ENCODE measurements around the gene ARIH2. TPM values are rescaled to one million over a fixed set of nuclear protein-coding genes. Genes with fewer than 3 reads are reported as not detected.

Gene ARIH2
- total and polyA plus RNA-seq, 2 experiments from 2014 or later: 76.4 to 118 TPM

DNA sequence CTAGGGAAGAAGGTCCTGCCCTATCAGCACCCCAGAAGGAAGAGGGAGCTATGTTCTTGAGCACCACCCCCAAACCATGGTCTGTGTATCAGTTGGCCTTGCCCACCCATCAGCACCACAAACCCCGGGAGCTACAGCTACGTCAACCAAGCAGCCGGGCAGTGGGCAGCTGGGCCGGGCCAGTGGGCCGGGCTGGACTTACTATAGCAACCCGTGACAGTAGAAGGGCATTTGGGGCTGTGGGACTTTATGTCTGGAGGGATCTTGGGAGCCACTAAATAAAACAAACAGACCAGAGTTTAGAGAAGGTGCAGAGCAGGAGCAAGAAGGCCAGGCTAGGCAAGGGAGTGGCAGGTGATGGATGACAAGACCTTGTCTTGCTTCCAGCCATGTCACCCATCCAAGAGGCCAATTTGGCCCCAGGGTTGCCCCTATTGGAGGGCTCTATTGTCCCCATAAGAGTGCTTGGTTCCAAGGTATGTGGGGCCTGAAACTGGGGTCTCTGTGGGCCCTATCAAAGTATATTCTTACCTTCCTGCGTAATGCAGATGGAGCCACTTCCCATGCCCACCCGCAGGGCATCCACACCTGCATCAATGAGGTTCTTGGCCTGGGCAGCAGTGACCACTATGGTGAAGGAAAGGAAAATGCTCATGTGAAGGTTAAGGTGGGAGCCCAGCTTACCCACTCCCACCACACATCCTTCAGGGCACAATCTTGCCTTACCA lies 107.3 kb downstream of the ARIH2 start:
- DNase-seq (ENCODE audit: low spot score) (no peak), ATAC-seq (no peak)
- Mint-ChIP-seq H3K4me1 (peaks cover 28% of the 10 kb centered on the region), H3K36me3 (ENCODE audit: low read depth) (peaks cover 79% of the 10 kb centered on the region), H3K9me3 (no peaks in the 10 kb centered on the region; the same call in 1 of the 3 replicates), H3K27me3 (ENCODE audit: insufficient read depth, low read depth, poor library complexity) (peaks cover 39% of the 10 kb centered on the region), H3K4me3 (no peak overlapping the region; the same call in 2 of the 3 replicates), H3K27ac (no peak overlapping the region)
- H3K4me2 ChIP-seq: no peak overlapping the region
- peaks cover 39% of the 10 kb centered on the region for H3K36me3 ChIP-seq (ENCODE audit: insufficient read depth)
- peaks cover 32% of the 10 kb centered on the region for H3K79me2 ChIP-seq (replicated peaks; ENCODE audit: insufficient read depth)
- H4K20me1 ChIP-seq (replicated peaks; ENCODE audit: insufficient read depth): peaks cover 25% of the 10 kb centered on the region
- peaks cover 48% of the 10 kb centered on the region for H3F3A ChIP-seq (replicated peaks; ENCODE audit: low read depth)
- no peaks in the 10 kb centered on the region for H3K27me3 ChIP-seq (ENCODE audit: insufficient read depth)
- no peak overlapping the region for H2AFZ ChIP-seq
- no peaks in the 10 kb centered on the region for H3K9me2 ChIP-seq (ENCODE audit: insufficient read depth)
- no peak overlapping the region for H3K27ac ChIP-seq (ENCODE audit: low read depth)
- H3K4me3 ChIP-seq: no peak overlapping the region
- H3K4me1 ChIP-seq (ENCODE audit: insufficient read depth): peaks cover 16% of the 10 kb centered on the region; the same call in 1 of the 2 replicates
- TF ChIP-seq, protein P1, sequence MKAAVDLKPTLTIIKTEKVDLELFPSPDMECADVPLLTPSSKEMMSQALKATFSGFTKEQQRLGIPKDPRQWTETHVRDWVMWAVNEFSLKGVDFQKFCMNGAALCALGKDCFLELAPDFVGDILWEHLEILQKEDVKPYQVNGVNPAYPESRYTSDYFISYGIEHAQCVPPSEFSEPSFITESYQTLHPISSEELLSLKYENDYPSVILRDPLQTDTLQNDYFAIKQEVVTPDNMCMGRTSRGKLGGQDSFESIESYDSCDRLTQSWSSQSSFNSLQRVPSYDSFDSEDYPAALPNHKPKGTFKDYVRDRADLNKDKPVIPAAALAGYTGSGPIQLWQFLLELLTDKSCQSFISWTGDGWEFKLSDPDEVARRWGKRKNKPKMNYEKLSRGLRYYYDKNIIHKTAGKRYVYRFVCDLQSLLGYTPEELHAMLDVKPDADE (IDR thresholded peaks at IDR 0.05): no peak
- TF ChIP-seq ZNF462 (CRISPR knock-in tag; IDR thresholded peaks at IDR 0.05) (no peak), EZH2phosphoT487 (IDR thresholded peaks at IDR 0.05; ENCODE audit: unreplicated experiment) (no peak), ZNF114 (CRISPR knock-in tag; IDR thresholded peaks at IDR 0.05) (no peak), POLR2AphosphoS5 (IDR thresholded peaks at IDR 0.05; ENCODE audit: low read depth) (peak; percentile 35; the same call in 1 of the 2 replicates)
